ENCODE data around the gene YPEL3.

DNA sequence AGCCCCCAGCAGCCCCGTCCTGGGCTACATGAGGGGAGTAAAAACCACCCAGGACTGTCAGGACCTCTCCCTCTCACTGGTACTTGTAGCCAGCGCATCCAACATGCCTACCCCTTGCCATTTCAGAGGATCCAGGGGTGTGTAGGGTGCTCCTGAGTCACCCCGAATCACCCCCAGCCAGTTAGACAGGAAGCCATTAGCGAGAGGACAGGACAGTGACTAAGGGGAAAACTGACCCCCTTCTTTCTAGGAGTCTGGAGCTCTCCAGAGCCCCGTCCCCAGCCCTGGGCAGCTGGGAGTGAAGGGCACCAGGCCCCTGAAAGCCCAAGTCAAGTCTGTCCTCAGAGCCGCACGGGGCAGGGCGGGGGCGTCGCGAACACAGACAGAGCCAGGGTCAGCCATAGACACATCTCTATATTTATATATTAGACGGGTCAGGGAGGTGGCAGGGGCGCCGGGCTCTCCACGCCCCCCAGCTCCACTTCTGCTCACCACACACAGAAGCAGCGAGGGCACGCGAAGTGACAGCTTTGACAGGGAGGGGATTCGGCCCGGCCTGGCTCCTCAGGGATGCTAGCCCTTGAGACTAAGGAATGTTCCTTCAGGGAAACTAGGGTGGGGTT is 17.8 kb upstream of the YPEL3 start:
- no peak for TF ChIP-seq POLR2A (IDR thresholded peaks at IDR 0.05)
- TF ChIP-seq CTCF (IDR thresholded peaks at IDR 0.05) = no peak
